Measurements from ENCODE around the gene IGSF21. TPM values are rescaled to one million over a fixed set of nuclear protein-coding genes. Genes with fewer than 3 reads are reported as not detected.

The IGSF21 gene
- total and polyA plus RNA-seq, 10 of the 15 experiments (the other 5 are each of a cell fraction or from before 2014, with no cell fraction given), result 0.03 to 0.49 TPM; not detected in 8

DNA sequence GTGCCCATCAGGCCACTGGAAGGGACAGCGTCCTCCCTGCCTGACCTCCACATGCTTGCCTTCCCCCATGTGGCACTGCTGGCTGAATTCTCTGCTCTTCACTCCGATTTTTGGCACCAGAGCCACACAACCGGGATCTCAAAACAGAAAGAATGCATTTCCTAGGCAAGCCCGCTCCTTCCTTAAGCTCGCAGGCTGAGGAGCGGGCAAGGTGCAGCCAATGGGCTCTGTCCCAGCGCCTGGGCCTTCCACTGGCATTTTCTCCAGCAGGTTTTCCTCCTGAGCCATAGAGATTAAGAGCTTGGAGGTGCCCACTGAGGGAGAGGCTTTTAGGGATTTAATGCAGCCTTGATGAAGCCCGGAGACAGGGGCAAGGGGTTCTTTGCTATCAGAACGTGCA lies 158.0 kb downstream of the IGSF21 start:
- DNase-seq (ENCODE audit: low read depth, low spot score) (no peak), ATAC-seq (no peak), FAIRE-seq (no peak)
- H3K9ac ChIP-seq (ENCODE audit: control insufficient read depth, insufficient read depth, low read length), result no peak overlapping the region
- ChIA-PET CTCF (no interaction called here), RAD21 (ENCODE audit: unreplicated experiment) (no interaction called here), SMC1A (ENCODE audit: uncharacterized antibody, unreplicated experiment) (interaction anchor here (1.4 kb wide), 1 partner anchor 33 kb away, joined by 3 read pairs; no protein-coding TSS in a partner anchor), POLR2A (no interaction called here)
- H3K27me3 ChIP-seq (replicated peaks in 1 of 2; ENCODE audit: control insufficient read depth in 2 of 2, insufficient read depth in 2 of 2, low read length in 1 of 2), result peaks cover 0 to 2% of the 10 kb centered on the region in 2 experiments; a peak in 3 of 4 replicates
- TF ChIP-seq, protein P1, sequence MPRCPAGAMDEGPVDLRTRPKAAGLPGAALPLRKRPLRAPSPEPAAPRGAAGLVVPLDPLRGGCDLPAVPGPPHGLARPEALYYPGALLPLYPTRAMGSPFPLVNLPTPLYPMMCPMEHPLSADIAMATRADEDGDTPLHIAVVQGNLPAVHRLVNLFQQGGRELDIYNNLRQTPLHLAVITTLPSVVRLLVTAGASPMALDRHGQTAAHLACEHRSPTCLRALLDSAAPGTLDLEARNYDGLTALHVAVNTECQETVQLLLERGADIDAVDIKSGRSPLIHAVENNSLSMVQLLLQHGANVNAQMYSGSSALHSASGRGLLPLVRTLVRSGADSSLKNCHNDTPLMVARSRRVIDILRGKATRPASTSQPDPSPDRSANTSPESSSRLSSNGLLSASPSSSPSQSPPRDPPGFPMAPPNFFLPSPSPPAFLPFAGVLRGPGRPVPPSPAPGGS (IDR thresholded peaks at IDR 0.05; ENCODE audit: borderline replicate concordance, insufficient read depth, low read depth, low read length, poor library complexity, severe bottlenecking), result no peak
- TF ChIP-seq, protein P2, sequence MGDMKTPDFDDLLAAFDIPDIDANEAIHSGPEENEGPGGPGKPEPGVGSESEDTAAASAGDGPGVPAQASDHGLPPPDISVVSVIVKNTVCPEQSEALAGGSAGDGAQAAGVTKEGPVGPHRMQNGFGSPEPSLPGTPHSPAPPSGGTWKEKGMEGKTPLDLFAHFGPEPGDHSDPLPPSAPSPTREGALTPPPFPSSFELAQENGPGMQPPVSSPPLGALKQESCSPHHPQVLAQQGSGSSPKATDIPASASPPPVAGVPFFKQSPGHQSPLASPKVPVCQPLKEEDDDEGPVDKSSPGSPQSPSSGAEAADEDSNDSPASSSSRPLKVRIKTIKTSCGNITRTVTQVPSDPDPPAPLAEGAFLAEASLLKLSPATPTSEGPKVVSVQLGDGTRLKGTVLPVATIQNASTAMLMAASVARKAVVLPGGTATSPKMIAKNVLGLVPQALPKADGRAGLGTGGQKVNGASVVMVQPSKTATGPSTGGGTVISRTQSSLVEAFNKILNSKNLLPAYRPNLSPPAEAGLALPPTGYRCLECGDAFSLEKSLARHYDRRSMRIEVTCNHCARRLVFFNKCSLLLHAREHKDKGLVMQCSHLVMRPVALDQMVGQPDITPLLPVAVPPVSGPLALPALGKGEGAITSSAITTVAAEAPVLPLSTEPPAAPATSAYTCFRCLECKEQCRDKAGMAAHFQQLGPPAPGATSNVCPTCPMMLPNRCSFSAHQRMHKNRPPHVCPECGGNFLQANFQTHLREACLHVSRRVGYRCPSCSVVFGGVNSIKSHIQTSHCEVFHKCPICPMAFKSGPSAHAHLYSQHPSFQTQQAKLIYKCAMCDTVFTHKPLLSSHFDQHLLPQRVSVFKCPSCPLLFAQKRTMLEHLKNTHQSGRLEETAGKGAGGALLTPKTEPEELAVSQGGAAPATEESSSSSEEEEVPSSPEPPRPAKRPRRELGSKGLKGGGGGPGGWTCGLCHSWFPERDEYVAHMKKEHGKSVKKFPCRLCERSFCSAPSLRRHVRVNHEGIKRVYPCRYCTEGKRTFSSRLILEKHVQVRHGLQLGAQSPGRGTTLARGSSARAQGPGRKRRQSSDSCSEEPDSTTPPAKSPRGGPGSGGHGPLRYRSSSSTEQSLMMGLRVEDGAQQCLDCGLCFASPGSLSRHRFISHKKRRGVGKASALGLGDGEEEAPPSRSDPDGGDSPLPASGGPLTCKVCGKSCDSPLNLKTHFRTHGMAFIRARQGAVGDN (IDR thresholded peaks at IDR 0.05), result no peak
- TF ChIP-seq NR2C1 (IDR thresholded peaks at IDR 0.05), result no peak
- H3K9me3 ChIP-seq (replicated peaks; ENCODE audit: control insufficient read depth, insufficient read depth, low read length), result no peaks in the 10 kb centered on the region; the same call in 2 of the 3 replicates
- no peak overlapping the region for H3K4me2 ChIP-seq (ENCODE audit: control insufficient read depth, insufficient read depth)
- H3K36me3 ChIP-seq (ENCODE audit: control insufficient read depth in 2 of 2, insufficient read depth in 2 of 2, low read length in 1 of 2), result no peaks in the 10 kb centered on the region
- no peaks in the 10 kb centered on the region for H3K4me1 ChIP-seq (ENCODE audit: control insufficient read depth, insufficient read depth, low read length)
- H3K4me3 ChIP-seq, result no peak overlapping the region
- in situ Hi-C loops (cut with MboI) (no loop called here), intact Hi-C loops (cut with micrococcal nuclease; ENCODE audit: unreplicated experiment) (no loop called here)
- H3K27ac ChIP-seq (ENCODE audit: control insufficient read depth, insufficient read depth), result no peak overlapping the region
- H2AFZ ChIP-seq (ENCODE audit: control insufficient read depth, low read depth, low read length), result no peak overlapping the region
- H4K20me1 ChIP-seq (ENCODE audit: control insufficient read depth, insufficient read depth), result no peaks in the 10 kb centered on the region
- H3K79me2 ChIP-seq (ENCODE audit: control insufficient read depth, insufficient read depth, low read length), result no peaks in the 10 kb centered on the region
- no TSS peak for BruUV-seq (replicated peaks)
- 13% methylated on average over 9 of the region's 9 CpGs for WGBS (ENCODE audit: insufficient coverage, insufficient replicate concordance, low lambda C conversion rate, missing lambda C conversion rate)

All from GM12878 (cell line).